Measurements from ENCODE around the gene FAT4.
A peak's percentile ranks its signal among the peaks of the same experiment; 100 is the strongest.

The FAT4 gene

DNA sequence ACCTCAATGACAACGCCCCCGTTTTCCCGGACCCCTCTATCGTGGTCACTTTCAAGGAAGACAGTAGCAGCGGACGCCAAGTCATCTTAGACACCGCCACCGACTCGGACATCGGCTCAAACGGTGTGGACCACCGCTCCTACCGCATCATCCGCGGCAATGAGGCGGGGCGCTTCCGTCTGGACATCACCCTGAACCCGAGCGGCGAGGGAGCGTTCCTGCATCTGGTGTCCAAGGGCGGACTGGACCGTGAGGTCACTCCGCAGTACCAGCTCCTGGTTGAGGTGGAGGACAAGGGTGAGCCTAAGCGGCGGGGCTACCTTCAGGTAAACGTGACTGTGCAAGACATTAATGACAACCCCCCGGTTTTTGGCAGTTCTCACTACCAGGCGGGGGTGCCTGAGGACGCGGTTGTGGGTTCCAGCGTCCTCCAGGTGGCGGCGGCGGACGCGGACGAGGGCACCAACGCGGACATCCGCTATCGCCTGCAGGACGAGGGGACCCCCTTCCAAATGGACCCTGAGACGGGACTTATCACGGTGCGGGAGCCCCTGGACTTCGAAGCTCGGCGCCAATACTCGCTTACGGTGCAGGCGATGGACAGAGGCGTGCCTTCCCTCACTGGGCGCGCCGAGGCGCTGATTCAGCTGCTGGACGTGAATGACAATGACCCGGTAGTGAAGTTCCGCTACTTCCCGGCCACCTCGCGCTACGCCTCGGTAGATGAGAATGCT lies 2.2 kb downstream of the FAT4 start:
- DNase-seq, result no peak

DNA sequence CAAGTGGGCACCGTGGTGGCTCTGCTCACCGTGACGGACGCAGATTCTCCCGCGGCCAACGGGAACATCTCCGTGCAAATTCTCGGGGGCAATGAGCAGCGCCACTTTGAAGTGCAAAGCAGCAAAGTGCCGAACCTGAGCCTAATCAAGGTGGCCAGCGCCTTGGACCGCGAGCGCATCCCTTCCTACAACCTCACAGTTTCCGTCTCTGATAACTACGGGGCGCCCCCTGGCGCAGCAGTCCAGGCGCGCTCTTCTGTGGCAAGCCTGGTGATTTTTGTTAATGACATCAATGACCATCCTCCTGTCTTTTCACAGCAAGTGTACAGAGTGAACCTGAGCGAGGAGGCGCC lies 2.7 kb downstream of the FAT4 start:
- peak; percentile 6 for DNase-seq

DNA sequence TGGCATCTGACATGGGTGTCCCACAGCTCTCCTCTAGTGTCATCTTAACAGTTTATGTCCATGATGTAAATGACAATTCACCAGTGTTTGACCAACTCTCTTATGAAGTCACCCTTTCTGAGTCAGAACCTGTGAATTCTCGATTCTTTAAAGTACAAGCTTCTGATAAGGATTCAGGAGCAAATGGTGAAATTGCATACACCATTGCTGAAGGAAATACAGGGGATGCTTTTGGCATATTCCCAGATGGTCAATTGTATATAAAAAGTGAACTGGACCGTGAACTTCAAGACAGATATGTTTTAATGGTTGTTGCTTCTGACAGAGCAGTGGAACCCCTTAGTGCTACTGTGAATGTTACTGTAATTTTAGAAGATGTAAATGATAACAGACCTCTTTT lies 4.6 kb downstream of the FAT4 start:
- DNase-seq, result no peak

DNA sequence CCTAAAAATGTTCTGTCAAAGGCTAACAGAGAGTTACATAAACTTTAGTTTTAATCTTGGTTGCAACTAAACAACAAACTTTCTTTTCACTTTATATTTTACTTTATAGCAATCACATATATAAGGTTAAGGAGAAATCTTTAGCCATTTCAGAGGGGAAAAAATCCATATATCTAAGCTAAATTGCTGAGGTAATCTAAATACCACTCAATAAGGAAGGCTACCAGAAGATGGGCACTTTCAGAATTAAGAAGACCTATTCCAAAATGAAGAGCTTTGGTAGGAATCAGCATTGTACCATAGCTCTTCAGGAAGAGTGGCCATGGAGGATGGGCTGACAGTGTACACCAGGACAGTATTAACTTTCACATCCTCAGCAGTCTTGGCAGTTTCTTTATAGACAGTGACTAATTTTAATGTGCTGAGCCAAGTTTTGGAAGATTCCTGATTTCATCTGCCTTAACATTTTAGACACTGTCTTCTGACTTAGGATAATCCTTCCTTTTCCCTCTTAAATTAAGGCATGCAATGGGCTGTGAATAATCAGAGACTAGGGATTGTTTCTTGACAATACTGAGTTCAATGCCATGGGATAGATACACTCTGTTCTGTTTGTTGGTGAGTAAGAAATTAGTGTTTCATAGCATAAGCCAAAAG lies 7.1 kb downstream of the FAT4 start:
- no peak for DNase-seq

DNA sequence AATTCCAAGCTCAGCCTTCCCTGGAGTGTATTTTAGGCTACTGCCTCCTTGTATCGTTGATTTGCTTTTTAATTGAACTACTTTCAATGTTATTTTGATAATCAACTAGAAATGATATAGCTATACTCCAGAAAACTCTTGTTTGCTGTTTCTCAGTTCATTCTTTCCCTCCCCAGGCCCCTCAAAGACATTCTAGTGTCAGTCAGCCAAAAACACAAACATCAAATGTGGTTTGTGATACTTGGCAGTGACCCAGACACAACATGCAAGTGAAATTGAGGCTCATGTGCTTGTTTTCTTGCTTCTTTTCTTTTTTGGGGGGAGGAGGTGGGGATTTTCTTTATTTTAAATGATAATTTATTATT lies 7.6 kb downstream of the FAT4 start:
- DNase-seq, result no peak

DNA sequence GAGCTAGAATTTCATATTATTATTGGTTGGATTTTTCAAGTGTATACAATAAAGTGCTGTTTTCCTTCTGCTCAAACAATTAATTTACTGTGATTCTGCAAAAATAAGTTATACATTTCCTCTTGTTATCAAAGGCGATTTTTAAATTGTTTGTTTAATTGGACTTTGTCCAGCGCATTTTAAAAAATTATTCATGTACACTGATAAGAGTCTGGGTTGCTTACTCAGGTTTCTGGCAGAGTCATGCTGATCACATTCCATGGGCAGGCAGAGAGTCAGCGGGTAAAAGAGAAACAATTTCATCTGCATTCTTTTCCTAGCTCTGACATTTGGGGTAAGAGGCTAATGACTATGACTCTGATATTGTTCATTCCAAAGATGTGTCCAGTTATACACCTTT lies 8.9 kb downstream of the FAT4 start:
- no peak for DNase-seq

DNA sequence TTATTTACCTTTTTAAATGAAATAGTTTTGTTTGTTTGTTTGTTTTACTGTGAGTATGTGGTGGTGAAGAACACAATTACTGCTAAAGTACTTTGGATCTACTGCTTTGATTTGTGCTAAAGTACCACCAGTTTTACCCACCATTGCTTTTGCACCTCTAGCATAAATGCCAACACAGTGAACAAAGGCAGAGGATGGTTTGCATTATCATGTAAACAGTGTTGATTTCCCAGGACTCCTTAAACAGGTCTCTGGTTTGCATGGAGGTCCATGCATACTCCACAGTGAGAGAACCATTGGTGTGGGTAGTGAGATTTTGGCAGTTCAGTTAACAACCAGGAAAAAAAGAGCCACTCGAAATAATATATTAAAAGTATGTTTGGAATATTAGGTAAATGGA lies 11.0 kb downstream of the FAT4 start:
- no peak for DNase-seq

DNA sequence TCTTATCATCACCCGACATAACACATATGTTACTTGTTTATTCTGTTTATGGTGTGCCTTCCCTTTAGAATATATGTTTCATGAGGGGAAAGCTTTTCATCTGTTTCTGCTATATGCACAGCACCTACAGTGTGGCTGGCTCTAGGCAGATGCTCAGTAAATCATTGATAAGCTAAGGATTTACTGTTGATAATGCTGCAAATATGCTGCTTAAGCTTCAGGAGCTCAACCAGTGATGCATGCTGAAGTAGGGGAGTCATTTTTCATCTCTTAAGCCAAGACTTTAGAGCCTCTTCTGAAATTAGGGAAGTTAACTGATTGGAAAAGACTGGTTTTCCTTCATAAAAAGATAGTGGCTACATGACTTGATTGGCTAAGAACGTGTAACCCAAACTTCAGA lies 16.4 kb downstream of the FAT4 start:
- DNase-seq, result no peak

DNA sequence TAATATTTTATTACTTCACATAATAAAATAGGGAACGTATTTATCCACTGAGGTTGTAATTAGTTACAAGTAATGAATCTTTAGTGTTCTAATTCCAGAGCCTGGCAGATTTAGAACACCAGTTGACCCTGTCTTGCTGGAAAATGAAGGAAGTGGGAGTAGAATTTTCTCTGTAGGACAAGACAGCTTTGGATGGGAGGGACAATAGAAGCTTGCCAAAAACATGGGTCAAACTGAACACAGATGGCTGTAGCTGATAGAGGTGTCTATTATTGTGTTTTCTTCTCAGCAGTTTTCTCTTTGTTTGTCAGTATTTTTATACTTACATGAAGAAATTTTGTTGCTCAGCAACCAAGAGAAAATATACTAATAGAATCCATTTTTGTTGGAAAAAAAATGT lies 20.2 kb downstream of the FAT4 start:
- no peak for DNase-seq

DNA sequence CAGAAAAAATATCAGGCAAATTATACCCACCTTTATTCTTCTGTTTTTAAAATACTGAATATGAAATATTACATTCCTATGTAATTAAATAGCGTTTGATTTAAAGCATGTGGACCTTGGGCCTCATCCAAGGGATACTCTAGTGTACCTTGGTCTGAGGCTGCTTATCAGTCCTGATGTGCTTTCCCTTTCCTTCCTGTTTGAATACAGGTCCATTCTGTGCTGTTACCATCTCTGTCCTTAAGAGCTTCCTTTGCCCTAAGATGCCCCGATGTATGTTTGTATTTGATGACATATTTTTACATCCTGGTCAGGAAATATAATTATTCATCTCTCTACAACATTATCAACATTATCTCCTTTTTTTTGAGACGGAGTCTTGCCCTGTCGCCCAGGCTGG lies 24.1 kb downstream of the FAT4 start:
- no peak for DNase-seq

DNA sequence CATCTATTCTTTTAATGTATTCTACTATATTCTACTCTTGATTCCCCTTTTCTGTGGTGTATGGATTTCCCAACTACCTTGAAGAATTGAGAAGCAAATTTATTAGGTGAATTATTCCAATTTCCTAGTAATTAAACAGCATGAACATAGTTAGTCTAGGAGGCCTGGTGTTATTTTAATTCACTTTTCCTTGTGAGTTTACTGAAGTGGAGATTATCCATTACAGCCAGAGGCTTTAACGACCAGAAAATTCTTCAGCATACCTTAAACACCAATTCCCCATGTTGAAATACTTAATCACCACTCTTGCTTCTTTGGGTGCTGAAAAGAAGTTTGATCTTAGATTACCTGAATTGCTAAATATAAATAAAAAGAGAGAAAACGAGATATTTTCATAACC lies 29.4 kb downstream of the FAT4 start:
- no peak for DNase-seq

DNA sequence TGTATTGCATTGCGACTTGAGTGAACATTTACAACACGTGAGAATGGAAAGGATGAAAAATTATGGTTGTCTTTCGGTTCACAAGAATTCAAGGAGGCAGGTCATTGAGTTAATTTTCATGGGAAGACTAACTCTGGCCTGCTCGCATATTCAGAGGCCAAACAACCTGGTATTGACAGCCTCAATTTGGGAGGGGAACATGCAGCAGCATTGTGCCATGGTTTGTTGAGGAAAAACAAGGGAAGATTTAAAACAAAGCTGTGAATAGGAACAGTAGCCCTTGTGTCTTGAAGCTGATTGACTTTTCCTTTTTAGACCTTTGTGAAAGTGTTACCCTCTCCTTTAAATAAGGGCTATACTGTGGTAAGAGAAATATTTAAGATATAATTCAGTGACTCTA lies 31.9 kb downstream of the FAT4 start:
- no peak for DNase-seq

DNA sequence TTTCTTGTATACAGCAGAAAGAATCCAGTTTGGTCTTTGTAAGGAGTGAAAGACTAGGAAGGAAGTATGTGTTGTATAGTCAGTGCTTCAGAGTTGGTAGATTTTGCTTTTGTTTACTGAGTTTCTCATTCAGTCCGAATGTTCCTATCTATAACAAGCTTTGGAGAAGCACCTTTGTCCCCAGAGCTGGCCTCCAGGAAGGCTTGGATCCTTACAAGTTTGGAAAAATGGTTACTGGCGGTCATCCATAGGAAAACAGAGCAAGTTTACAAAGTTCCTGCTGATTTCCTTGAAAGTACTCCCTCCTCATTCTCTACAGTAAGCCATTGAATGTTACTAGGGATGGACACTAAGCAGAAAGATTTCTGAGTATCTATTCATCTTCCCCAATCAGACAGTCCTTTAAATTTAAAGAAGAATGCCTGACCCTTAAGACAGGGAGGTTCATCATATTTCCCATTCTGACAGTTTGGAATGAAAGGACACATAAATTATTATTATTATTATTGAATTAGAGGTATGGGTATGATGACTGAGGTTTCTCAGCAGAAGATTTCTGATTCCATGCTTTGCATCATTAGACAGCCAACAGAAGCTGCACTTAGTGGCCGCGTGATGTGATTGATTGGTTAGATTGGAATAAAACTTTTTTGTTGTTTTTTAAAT lies 35.8 kb downstream of the FAT4 start:
- DNase-seq, result no peak

DNA sequence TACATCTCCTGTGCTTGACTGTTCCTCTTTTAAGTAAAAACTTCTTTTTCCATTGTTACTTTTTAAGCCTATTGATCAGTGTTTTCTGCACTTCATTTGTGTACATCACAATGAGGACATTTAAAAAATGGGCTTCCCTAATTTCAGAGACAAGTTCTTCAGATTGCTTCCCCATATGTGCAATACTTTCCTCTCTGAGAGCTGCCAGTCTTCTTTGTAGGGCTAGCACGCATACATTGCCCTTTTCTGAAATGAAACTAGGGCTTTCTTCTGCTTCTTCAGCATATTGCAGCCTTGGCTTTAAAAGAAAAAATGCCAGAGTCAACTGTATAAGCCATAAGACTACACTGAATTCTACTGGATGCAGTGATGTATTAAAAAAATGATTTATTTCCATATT lies 37.8 kb downstream of the FAT4 start:
- no peak for DNase-seq

DNA sequence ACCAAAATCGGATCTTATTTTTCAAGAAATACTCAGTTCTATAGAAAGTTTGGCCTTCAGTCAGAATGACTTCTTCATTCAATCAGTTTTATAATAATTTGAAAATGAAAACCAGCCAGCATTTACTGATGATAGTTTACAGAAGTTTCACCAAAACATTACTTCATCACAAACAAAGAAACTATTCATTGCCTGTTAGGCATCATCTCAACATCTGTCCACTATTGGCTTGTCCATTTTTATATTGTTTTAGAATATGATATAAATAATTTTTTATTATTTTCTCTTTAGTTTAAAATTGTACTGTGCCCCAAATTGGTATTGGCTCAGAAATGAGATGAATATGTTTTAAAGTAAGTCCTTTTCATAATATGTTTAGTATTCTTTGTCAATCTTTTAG lies 38.4 kb downstream of the FAT4 start:
- DNase-seq, result no peak

DNA sequence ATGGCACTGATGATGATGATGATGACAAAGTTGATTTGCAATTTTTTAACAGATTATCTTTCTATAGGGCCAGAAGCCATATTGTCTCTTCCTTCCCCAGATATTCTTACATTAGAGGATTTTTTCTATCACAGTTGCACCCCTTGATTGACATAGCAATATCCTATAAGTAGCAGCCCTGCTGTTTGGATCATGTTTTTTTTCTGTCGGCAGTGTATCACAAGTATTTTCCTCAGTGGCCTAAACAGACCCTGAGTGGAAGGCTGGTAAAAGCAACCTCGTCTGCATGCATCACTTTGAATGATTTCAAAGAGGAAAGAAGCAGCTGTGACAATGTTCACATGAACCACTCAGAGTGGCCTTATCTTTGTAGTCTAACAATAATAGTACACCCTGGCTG lies 41.0 kb downstream of the FAT4 start:
- no peak for DNase-seq

DNA sequence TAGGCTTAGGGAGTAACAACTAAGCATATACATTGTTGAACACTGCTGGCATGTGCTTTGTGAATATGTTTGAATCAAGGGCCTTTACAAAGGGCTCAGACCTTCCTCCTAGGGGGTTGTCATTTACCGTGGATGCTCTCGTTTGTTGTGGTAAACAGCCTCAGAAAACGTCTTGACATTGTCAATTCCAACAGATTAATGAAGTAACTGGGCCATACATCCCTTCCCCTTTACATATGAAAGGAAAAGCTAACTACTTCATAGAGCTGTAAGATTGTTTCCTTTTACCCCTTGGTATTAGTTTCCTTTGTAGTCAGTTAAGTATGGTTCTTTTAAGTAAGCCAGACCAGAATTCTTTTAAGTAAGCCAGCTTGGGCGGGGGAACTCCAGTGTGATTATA lies 42.9 kb downstream of the FAT4 start:
- no peak for DNase-seq

DNA sequence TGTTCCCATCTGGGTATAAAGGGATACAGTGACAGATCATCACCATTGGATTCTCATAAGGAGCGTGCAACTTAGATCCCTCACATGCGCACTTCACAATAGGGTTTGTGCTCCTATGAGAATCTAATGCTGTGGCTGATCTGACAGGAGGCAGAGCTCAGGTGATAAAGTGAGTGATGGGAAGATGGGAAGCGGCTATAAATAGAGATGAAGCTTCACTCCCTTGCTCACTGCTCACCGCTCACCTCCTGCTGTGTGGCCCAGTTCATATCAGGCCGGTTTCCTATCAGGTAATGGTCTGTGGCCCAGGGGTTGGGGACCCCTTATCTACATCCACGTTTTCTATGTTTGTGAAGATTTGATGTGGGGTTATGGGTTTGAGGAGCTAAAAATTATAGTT lies 43.7 kb downstream of the FAT4 start:
- DNase-seq, result no peak

DNA sequence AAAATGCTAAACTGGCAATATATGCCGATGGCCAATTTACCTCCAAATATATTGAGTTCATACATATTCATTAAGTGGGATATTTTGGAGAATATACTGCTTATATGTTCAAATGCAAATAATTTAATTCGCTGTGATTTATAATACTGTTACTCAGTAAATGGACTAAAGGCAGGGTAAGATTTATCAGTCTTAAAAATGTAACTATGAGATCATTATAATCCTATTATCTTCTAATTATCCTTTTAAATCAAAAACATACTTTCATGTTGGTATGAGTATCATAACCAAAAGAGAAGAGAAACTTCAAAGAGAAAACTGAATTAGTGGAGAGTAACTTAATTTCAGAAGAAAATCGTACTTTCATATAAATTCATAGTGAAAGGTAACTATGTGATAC lies 44.6 kb downstream of the FAT4 start:
- no peak for DNase-seq

DNA sequence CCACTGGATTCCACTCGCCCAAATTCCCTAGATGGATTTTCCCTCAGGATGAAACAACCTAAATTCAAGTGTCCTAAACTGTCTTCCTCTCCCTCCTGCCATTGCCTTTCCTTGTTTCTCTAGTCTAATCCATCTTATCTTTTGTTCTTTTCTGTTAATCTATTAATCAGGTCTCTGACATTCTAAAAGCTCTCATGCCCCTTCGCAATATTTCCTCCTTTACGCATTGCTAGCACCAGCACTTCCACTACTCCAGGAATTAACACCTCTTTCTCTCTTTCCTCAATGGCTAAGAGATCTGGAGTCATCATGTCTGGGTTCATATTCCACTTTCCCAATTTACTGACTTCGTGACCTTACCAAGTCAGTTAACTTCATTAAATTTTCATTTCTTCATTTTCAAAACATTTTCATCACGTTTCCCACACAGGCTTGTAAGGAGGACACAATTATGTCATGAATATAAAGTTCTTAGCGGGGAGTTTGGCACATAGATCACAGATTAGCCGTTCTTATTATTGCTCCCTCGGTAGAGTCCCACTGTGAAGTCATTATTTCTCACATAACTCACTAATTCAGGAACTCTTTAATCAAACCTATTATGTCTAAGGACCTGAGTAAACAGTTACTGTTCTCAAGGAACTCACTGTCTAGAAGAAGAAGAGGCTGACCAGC lies 45.3 kb downstream of the FAT4 start:
- no peak for DNase-seq

DNA sequence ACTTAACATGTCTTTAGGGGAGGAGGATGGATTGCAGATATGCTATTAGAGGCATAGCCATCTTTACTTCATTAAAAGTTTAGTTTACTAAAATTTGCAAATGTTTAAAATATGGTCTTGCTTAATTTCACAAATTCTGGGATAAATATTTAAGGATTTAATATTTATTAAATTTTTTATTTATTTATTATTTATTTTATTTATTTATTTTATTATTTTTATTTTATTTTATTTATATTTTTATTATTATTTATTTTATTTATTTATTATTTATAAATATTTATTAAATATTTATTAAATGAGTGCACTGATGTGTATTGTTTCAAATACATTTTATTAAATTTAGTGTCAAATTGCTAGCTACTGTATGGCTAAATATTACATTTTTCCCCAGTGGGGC lies 46.0 kb downstream of the FAT4 start:
- no peak for DNase-seq
